Activated naive CD4-positive, alpha-beta T cell treated with anti-CD3 and anti-CD28 coated beads for 36 hours (primary cell): ENCODE results near the gene RECQL5. TPM values are rescaled to one million over a fixed set of nuclear protein-coding genes. Genes with fewer than 3 reads are reported as not detected.

ENCODE experiments used
- CTCF ChIA-PET: fragments of 350-600 bp; sonication (Branson Sonifier 250); formaldehyde crosslinking; loops from one replicate; lab custom pipeline; 2021; ENCODE audit warnings: antibody characterized with exemption; lab: Charles Lee
- DNase-seq: peaks from one replicate; pipeline ENCODE4 v3.0.0-alpha.2; 2020
- H3K27ac Mint-ChIP-seq: one replicate; pipeline ENCODE4 v1.8.0; 2021; ENCODE audit warnings: mild to moderate bottlenecking, mixed read lengths
- H3K27me3 Mint-ChIP-seq: one replicate; pipeline ENCODE4 v1.8.0; 2021; ENCODE audit warnings: low read depth, mixed read lengths
- H3K36me3 Mint-ChIP-seq: one replicate; pipeline ENCODE4 v1.8.0; 2021; ENCODE audit warnings: low read depth, mixed read lengths
- H3K4me1 Mint-ChIP-seq: one replicate; pipeline ENCODE4 v1.8.0; 2021; ENCODE audit warnings: low read depth, mixed read lengths
- H3K4me3 Mint-ChIP-seq: one replicate; pipeline ENCODE4 v1.8.0; 2021; ENCODE audit warnings: mild to moderate bottlenecking, moderate library complexity, mixed read lengths
- H3K9me3 Mint-ChIP-seq: one replicate; pipeline ENCODE4 v1.8.0; 2021; ENCODE audit warnings: mixed read lengths
- intact Hi-C: fragments of 100-400 bp; cut with micrococcal nuclease; formaldehyde crosslinking; loops from one replicate; pipeline ENCODE4 v1.15.1; 2023
- total RNA-seq, 2 experiments: library from RNA; stranded (reverse); gene quantifications; one replicate each; pipeline ENCODE4 v1.2.3, GENCODE V29; 2021

The RECQL5 gene
- total RNA-seq, 2 experiments from 2014 or later = 36.2 to 44.0 TPM

- Mint-ChIP-seq H3K4me1 (peaks cover 22% of the 10 kb centered on the region), H3K27ac (no peak overlapping the region), H3K4me3 (no peak overlapping the region), H3K9me3 (no peaks in the 10 kb centered on the region), H3K27me3 (no peaks in the 10 kb centered on the region), H3K36me3 (peaks cover 19% of the 10 kb centered on the region)
- CTCF ChIA-PET = interaction anchor here (0.8 kb wide), 1 partner anchor 89 kb away, joined by 3 read pairs; no protein-coding TSS in a partner anchor
- no peak for DNase-seq
- intact Hi-C loops = loop anchor here (10.0 kb wide), 1 partner anchor 789 kb away; the partner anchor contains the start of gene FDXR
Observed at GRCh38 chr17:75664099-75664549, 2.8 kb downstream of the RECQL5 start.

GRCh38 chr17:75662511-75662910 is 4.4 kb downstream of the RECQL5 start:
- peaks cover 11% of the 10 kb centered on the region for H3K4me1 Mint-ChIP-seq
- intact Hi-C loops = loop anchor here (10.0 kb wide), 1 partner anchor 788 kb away; the partner anchor contains the start of gene FDXR
- H3K27ac Mint-ChIP-seq = no peak overlapping the region
- H3K27me3 Mint-ChIP-seq = no peaks in the 10 kb centered on the region
- CTCF ChIA-PET = interaction anchor here (1.3 kb wide), 1 partner anchor 9 kb away, joined by 3 read pairs; no protein-coding TSS in a partner anchor
- no peak for DNase-seq
- no peaks in the 10 kb centered on the region for H3K9me3 Mint-ChIP-seq
- H3K36me3 Mint-ChIP-seq = peaks cover 15% of the 10 kb centered on the region
- no peak overlapping the region for H3K4me3 Mint-ChIP-seq

GRCh38 chr17:75661531-75661930 is 5.4 kb downstream of the RECQL5 start:
- Mint-ChIP-seq H3K27ac (no peak overlapping the region), H3K4me3 (no peak overlapping the region), H3K27me3 (no peaks in the 10 kb centered on the region), H3K4me1 (peaks cover 11% of the 10 kb centered on the region), H3K36me3 (peaks cover 21% of the 10 kb centered on the region), H3K9me3 (no peaks in the 10 kb centered on the region)
- no peak for DNase-seq
- intact Hi-C loops = loop anchor here (10.0 kb wide), 1 partner anchor 787 kb away; the partner anchor contains the start of gene FDXR
- CTCF ChIA-PET = interaction anchor here (1.2 to 1.3 kb wide), 2 partner anchors 11 to 86 kb away, joined by 3 to 4 read pairs; no protein-coding TSS in a partner anchor

- Mint-ChIP-seq H3K9me3 (no peaks in the 10 kb centered on the region), H3K4me3 (no peak overlapping the region), H3K27me3 (no peaks in the 10 kb centered on the region), H3K36me3 (peaks cover 21% of the 10 kb centered on the region), H3K27ac (no peak overlapping the region), H3K4me1 (no peaks in the 10 kb centered on the region)
- CTCF ChIA-PET = interaction anchor here (1.0 to 4.0 kb wide), 6 partner anchors 8 to 796 kb away, joined by 3 to 20 read pairs (median 4); partner anchors contain the start of genes RECQL5 and SMIM5
- no peak for DNase-seq
- intact Hi-C loops = no loop called here
Observed at GRCh38 chr17:75658237-75658636, 8.7 kb downstream of the RECQL5 start.

- no peak for DNase-seq
- no peaks in the 10 kb centered on the region for H3K4me1 Mint-ChIP-seq
- no peaks in the 10 kb centered on the region for H3K27me3 Mint-ChIP-seq
- no peak overlapping the region for H3K4me3 Mint-ChIP-seq
- intact Hi-C loops = no loop called here
- peaks cover 21% of the 10 kb centered on the region for H3K36me3 Mint-ChIP-seq
- CTCF ChIA-PET = interaction anchor here (0.9 to 5.6 kb wide), 5 partner anchors 21 to 223 kb away, joined by 3 to 38 read pairs (median 7); partner anchors contain the start of gene SMIM5
- H3K9me3 Mint-ChIP-seq = no peaks in the 10 kb centered on the region
- H3K27ac Mint-ChIP-seq = no peak overlapping the region
Observed at GRCh38 chr17:75654176-75654575, 12.8 kb downstream of the RECQL5 start.

- H3K4me3 Mint-ChIP-seq = no peak overlapping the region
- H3K27ac Mint-ChIP-seq = no peak overlapping the region
- peak; percentile 26 for DNase-seq
- intact Hi-C loops = no loop called here
- no peaks in the 10 kb centered on the region for H3K27me3 Mint-ChIP-seq
- peaks cover 24% of the 10 kb centered on the region for H3K36me3 Mint-ChIP-seq
- H3K9me3 Mint-ChIP-seq = no peaks in the 10 kb centered on the region
- CTCF ChIA-PET = interaction anchor here (0.5 to 5.6 kb wide), 8 partner anchors 12 to 568 kb away, joined by 3 to 38 read pairs (median 3); partner anchors contain the start of gene SMIM5
- H3K4me1 Mint-ChIP-seq = no peaks in the 10 kb centered on the region
Observed at GRCh38 chr17:75652934-75653549, 13.9 kb downstream of the RECQL5 start.

GRCh38 chr17:75652341-75652740 is 14.6 kb downstream of the RECQL5 start:
- H3K27ac Mint-ChIP-seq = no peak overlapping the region
- H3K9me3 Mint-ChIP-seq = no peaks in the 10 kb centered on the region
- H3K4me3 Mint-ChIP-seq = no peak overlapping the region
- intact Hi-C loops = no loop called here
- no peak for DNase-seq
- H3K4me1 Mint-ChIP-seq = no peaks in the 10 kb centered on the region
- CTCF ChIA-PET = interaction anchor here (0.5 to 5.6 kb wide), 7 partner anchors 11 to 567 kb away, joined by 3 to 38 read pairs (median 3); partner anchors contain the start of gene SMIM5
- H3K27me3 Mint-ChIP-seq = no peaks in the 10 kb centered on the region
- H3K36me3 Mint-ChIP-seq = peaks cover 22% of the 10 kb centered on the region

GRCh38 chr17:75650874-75651273 is 16.1 kb downstream of the RECQL5 start:
- Mint-ChIP-seq H3K4me3 (no peak overlapping the region), H3K4me1 (peaks cover 4% of the 10 kb centered on the region), H3K27ac (no peak overlapping the region), H3K9me3 (no peaks in the 10 kb centered on the region), H3K36me3 (peaks cover 18% of the 10 kb centered on the region), H3K27me3 (no peaks in the 10 kb centered on the region)
- intact Hi-C loops = no loop called here
- DNase-seq = no peak
- CTCF ChIA-PET = interaction anchor here (5.6 kb wide), 1 partner anchor 18 kb away, joined by 38 read pairs; the partner anchor contains the start of gene SMIM5

- CTCF ChIA-PET = interaction anchor here (0.9 to 5.6 kb wide), 2 partner anchors 12 to 16 kb away, joined by 3 to 38 read pairs; partner anchors contain the start of gene SMIM5
- Mint-ChIP-seq H3K4me3 (no peak overlapping the region), H3K36me3 (peaks cover 18% of the 10 kb centered on the region), H3K27ac (no peak overlapping the region), H3K4me1 (peaks cover 4% of the 10 kb centered on the region), H3K27me3 (no peaks in the 10 kb centered on the region), H3K9me3 (no peaks in the 10 kb centered on the region)
- no peak for DNase-seq
- intact Hi-C loops = no loop called here
Observed at GRCh38 chr17:75649687-75650086, 17.3 kb downstream of the RECQL5 start.

- no peak for DNase-seq
- Mint-ChIP-seq H3K4me1 (peaks cover 4% of the 10 kb centered on the region), H3K9me3 (no peaks in the 10 kb centered on the region), H3K4me3 (no peak overlapping the region), H3K27me3 (no peaks in the 10 kb centered on the region), H3K36me3 (peaks cover 16% of the 10 kb centered on the region), H3K27ac (no peak overlapping the region)
- CTCF ChIA-PET = interaction anchor here (1.0 kb wide), 1 partner anchor 101 kb away, joined by 4 read pairs; no protein-coding TSS in a partner anchor
- intact Hi-C loops = no loop called here
Observed at GRCh38 chr17:75647921-75648320, 19.0 kb downstream of the RECQL5 start.

GRCh38 chr17:75647061-75647460 is 19.9 kb downstream of the RECQL5 start:
- Mint-ChIP-seq H3K4me3 (no peak overlapping the region), H3K27ac (no peak overlapping the region), H3K4me1 (peaks cover 4% of the 10 kb centered on the region), H3K36me3 (peaks cover 14% of the 10 kb centered on the region), H3K27me3 (no peaks in the 10 kb centered on the region), H3K9me3 (no peaks in the 10 kb centered on the region)
- CTCF ChIA-PET = interaction anchor here (0.9 to 3.9 kb wide), 2 partner anchors 15 to 101 kb away, joined by 4 to 10 read pairs; no protein-coding TSS in a partner anchor
- no peak for DNase-seq
- intact Hi-C loops = no loop called here

GRCh38 chr17:75646638-75646992 is 20.3 kb downstream of the RECQL5 start:
- intact Hi-C loops = no loop called here

More at GRCh38 chr17:75646638-75646992, 20.3 kb downstream of the RECQL5 start:
- no peaks in the 10 kb centered on the region for H3K9me3 Mint-ChIP-seq
- H3K27me3 Mint-ChIP-seq = no peaks in the 10 kb centered on the region
- no peak overlapping the region for H3K27ac Mint-ChIP-seq
- H3K36me3 Mint-ChIP-seq = peaks cover 14% of the 10 kb centered on the region
- no peak overlapping the region for H3K4me3 Mint-ChIP-seq
- peaks cover 4% of the 10 kb centered on the region for H3K4me1 Mint-ChIP-seq
- CTCF ChIA-PET = interaction anchor here (0.6 to 3.9 kb wide), 5 partner anchors 14 to 473 kb away, joined by 3 to 10 read pairs (median 3); no protein-coding TSS in a partner anchor
- DNase-seq = no peak
